ENCODE results near the gene MRPS18A.

GRCh38 chr6:43667245-43668150 is 20.1 kb downstream of the MRPS18A start:
- TF ChIP-seq CTCF (IDR thresholded peaks at IDR 0.05) (peak; percentile 95 to 97 (median 97)), POLR2A (IDR thresholded peaks at IDR 0.05) (no peak)
